ENCODE measurements around the gene LRMDA.

DNA sequence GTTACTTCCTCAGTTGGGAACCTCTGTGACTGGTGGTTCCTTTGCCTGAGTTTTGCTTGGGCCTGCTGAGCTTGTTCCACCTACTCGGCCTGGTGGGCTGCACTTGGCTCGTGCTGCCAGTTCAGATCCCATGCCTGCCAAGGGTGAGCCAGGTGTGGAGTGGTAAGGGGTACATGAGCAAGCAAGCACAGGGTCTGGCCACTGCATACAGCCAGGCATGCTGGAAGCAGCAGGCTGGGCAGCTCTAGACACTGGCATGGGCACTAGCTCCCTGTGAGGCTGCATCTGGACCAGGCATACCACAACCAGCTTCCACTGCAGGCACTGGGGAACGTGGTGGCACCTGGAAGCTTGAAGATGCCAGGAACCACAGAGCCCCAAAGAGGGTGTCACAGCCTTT lies 624.0 kb downstream of the LRMDA start:
- TF ChIP-seq, protein P1, sequence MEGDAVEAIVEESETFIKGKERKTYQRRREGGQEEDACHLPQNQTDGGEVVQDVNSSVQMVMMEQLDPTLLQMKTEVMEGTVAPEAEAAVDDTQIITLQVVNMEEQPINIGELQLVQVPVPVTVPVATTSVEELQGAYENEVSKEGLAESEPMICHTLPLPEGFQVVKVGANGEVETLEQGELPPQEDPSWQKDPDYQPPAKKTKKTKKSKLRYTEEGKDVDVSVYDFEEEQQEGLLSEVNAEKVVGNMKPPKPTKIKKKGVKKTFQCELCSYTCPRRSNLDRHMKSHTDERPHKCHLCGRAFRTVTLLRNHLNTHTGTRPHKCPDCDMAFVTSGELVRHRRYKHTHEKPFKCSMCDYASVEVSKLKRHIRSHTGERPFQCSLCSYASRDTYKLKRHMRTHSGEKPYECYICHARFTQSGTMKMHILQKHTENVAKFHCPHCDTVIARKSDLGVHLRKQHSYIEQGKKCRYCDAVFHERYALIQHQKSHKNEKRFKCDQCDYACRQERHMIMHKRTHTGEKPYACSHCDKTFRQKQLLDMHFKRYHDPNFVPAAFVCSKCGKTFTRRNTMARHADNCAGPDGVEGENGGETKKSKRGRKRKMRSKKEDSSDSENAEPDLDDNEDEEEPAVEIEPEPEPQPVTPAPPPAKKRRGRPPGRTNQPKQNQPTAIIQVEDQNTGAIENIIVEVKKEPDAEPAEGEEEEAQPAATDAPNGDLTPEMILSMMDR (conservative IDR thresholded peaks at IDR 0.05; ENCODE audit: low read depth, low read length) = no peak
- no peak for TF ChIP-seq EZH2 (IDR thresholded peaks at IDR 0.05; ENCODE audit: borderline replicate concordance, low read depth, low read length, poor library complexity, severe bottlenecking)
